ENCODE data around the gene GPR151.

- no peak for TF ChIP-seq CTCF (IDR thresholded peaks at IDR 0.05; ENCODE audit: low read depth, low read length, poor library complexity, severe bottlenecking)
- TF ChIP-seq EZH2phosphoT487 (IDR thresholded peaks at IDR 0.05; ENCODE audit: borderline replicate concordance, low read length), result no peak
Observed at GRCh38 chr5:146490089-146490843, 25.7 kb downstream of the GPR151 start.

All from DOHH2 (cell line).